SK-N-SH (cell line): Measurements from ENCODE around the gene DTNBP1. TPM values are rescaled to one million over a fixed set of nuclear protein-coding genes. Genes with fewer than 3 reads are reported as not detected.

ENCODE experiments used
- CTCF ChIA-PET: fragments of 300-600, 350-600 bp; formaldehyde crosslinking; extraction: SDS; loops from one replicate; lab custom pipeline; 2021; lab: Yijun Ruan, JAX
- POLR2A ChIA-PET: fragments of 350-600 bp; sonication (Branson Sonifier 250); formaldehyde crosslinking; extraction: SDS; loops from one replicate; lab custom pipeline; 2020; ENCODE audit warnings: antibody characterized with exemption, inconsistent platforms; lab: Yijun Ruan, JAX
- DNase-seq: peaks from one replicate; pipeline ENCODE4 v3.0.0; 2012
- H2AFZ ChIP-seq: fragments of 200-600 bp; sonication (generic); 2 replicates; pipeline ENCODE4 v1.8.1; 2016; ENCODE audit warnings: antibody characterized with exemption, mild to moderate bottlenecking, low read depth
- H3F3A ChIP-seq: fragments of 200-600 bp; sonication (generic); replicated peaks from 2 replicates; pipeline ENCODE3; 2016; ENCODE audit warnings: antibody characterized with exemption, mild to moderate bottlenecking; ENCODE audit not compliant: insufficient read depth
- H3K27ac ChIP-seq, 2 experiments: fragments of 200-500 bp in 1 of 2; fragments of 200-600 bp in 1 of 2; sonication (Bioruptor generic) in 1 of 2; sonication (generic), shearing (Covaris generic) in 1 of 2; 2 replicates each; pipeline versions ENCODE4 v1.5.1 to v1.6.1; 2014 to 2016; ENCODE audit warnings: low read depth in 2 of 2, inconsistent platforms in 1 of 2, low read length in 1 of 2, mild to moderate bottlenecking in 1 of 2, mixed read lengths in 1 of 2
- H3K27me3 ChIP-seq: fragments of 200-600 bp; sonication (generic), shearing (Covaris generic); 2 replicates; pipeline ENCODE4 v1.6.1; 2016; ENCODE audit warnings: mixed run types; ENCODE audit not compliant: insufficient read depth
- H3K36me3 ChIP-seq, 2 experiments: fragments of 200-500 bp in 1 of 2; fragments of 200-600 bp in 1 of 2; sonication (Bioruptor generic) in 1 of 2; sonication (generic) in 1 of 2; replicated peaks in 1 of 2; 2 replicates each; pipeline versions ENCODE3 to v1.5.1; 2014 to 2016; ENCODE audit warnings: low read length in 1 of 2, mild to moderate bottlenecking in 1 of 2; ENCODE audit not compliant: insufficient read depth in 2 of 2, control insufficient read depth in 1 of 2
- H3K4me1 ChIP-seq, 2 experiments: fragments of 200-500 bp in 1 of 2; fragments of 200-600 bp in 1 of 2; sonication (Bioruptor generic) in 1 of 2; sonication (generic), shearing (Covaris generic) in 1 of 2; 2 replicates each; pipeline versions ENCODE4 v1.5.1 to v1.6.1; 2014 to 2016; ENCODE audit warnings: low read depth in 1 of 2, low read length in 1 of 2, mixed run types in 1 of 2; ENCODE audit not compliant: insufficient read depth in 2 of 2, control insufficient read depth in 1 of 2
- H3K4me2 ChIP-seq: fragments of 200-600 bp; sonication (generic), shearing (Covaris generic); 2 replicates; pipeline ENCODE4 v1.6.1; 2017; ENCODE audit warnings: mixed run types
- H3K4me3 ChIP-seq, 2 experiments: fragments of 200-500 bp in 1 of 2; fragments of 200-600 bp in 1 of 2; sonication (Bioruptor generic) in 1 of 2; sonication (generic), shearing (Covaris generic) in 1 of 2; 2 replicates each; pipeline versions ENCODE4 v1.5.1 to v1.8.1; 2014 to 2016; ENCODE audit warnings: low read depth in 2 of 2, inconsistent platforms in 1 of 2, low read length in 1 of 2, mild to moderate bottlenecking in 1 of 2, mixed read lengths in 1 of 2, moderate library complexity in 1 of 2
- H3K79me2 ChIP-seq: fragments of 200-600 bp; sonication (generic); 2 replicates; pipeline ENCODE4 v1.8.1; 2017; ENCODE audit warnings: mild to moderate bottlenecking; ENCODE audit not compliant: insufficient read depth
- H3K9ac ChIP-seq: fragments of 200-600 bp; sonication (generic); 2 replicates; pipeline ENCODE4 v1.6.1; 2017; ENCODE audit warnings: mixed run types
- H3K9me2 ChIP-seq: fragments of 200-600 bp; sonication (generic); 2 replicates; pipeline ENCODE4 v1.6.1; 2017; ENCODE audit warnings: mixed run types
- H3K9me3 ChIP-seq: fragments of 200-600 bp; sonication (generic); 2 replicates; pipeline ENCODE4 v1.6.1; 2017; ENCODE audit warnings: mixed run types, mild to moderate bottlenecking, moderate library complexity
- H4K20me1 ChIP-seq: fragments of 200-600 bp; sonication (generic); 2 replicates; pipeline ENCODE4 v1.6.1; 2017; ENCODE audit warnings: mild to moderate bottlenecking, mixed run types; ENCODE audit not compliant: insufficient read depth
- CHD2 ChIP-seq: fragments of 150-350 bp; IDR thresholded peaks from 2 replicates; pipeline ENCODE4 v1.6.1; 2018; ENCODE audit warnings: low read length; ENCODE audit not compliant: partially characterized antibody
- EZH2phosphoT487 ChIP-seq: fragments of 200-600 bp; sonication (generic); IDR thresholded peaks from 2 replicates; pipeline ENCODE4 v1.6.1; 2017; ENCODE audit warnings: low read depth, mixed run types, mild to moderate bottlenecking, antibody characterized with exemption, moderate library complexity, borderline replicate concordance
- GABPA ChIP-seq: IDR thresholded peaks from 2 replicates; pipeline ENCODE4 v1.4.0; 2012; ENCODE audit warnings: low read depth, mild to moderate bottlenecking
- GATA2 ChIP-seq: sonication (generic); formaldehyde crosslinking; IDR thresholded peaks from 2 replicates; pipeline ENCODE4 v1.5.0; 2020; ENCODE audit warnings: mild to moderate bottlenecking, missing genetic modification reagents
- SMC3 ChIP-seq: IDR thresholded peaks from 2 replicates; pipeline ENCODE4 v1.6.1; 2012; ENCODE audit warnings: low read depth, low read length, improper control_type of control experiment
- TEAD4 ChIP-seq: IDR thresholded peaks from 2 replicates; pipeline ENCODE4 v1.4.0; 2012; ENCODE audit warnings: mild to moderate bottlenecking, borderline replicate concordance; ENCODE audit not compliant: insufficient read depth
- USF1 ChIP-seq: IDR thresholded peaks from 2 replicates; pipeline ENCODE4 v1.4.0; 2012; ENCODE audit warnings: low read depth, borderline replicate concordance
- WGBS: methylation state at CpG from one replicate; pipeline ENCODE4 v1.1.6; 2017; ENCODE audit warnings: low lambda C conversion rate; 5-methylcytosine and 5-hydroxymethylcytosine counted together
- polyA plus RNA-seq, 3 experiments: library from polyadenylated mRNA; depleted of rRNA; stranded (reverse); fragments of >200 nt; gene quantifications; 2 replicates each; pipeline ENCODE4 v1.2.3, GENCODE V29; 2012
- TF ChIP-seq, protein P1 (sequence below): IDR thresholded peaks from 2 replicates; pipeline ENCODE4 v1.4.0; 2012; ENCODE audit warnings: low read depth
- TF ChIP-seq, protein P2 (sequence below): IDR thresholded peaks from 2 replicates; pipeline ENCODE4 v1.4.0; 2012; ENCODE audit warnings: low read depth, borderline replicate concordance
- TF ChIP-seq, protein P3 (sequence below): IDR thresholded peaks from 2 replicates; pipeline ENCODE4 v1.6.1; 2012; ENCODE audit warnings: mild to moderate bottlenecking, low read depth, low read length, moderate library complexity

DTNBP1 gene
- polyA plus RNA-seq, 1 of the 3 experiments (the other 2 are of a cell fraction) = 19.7 TPM

DNA sequence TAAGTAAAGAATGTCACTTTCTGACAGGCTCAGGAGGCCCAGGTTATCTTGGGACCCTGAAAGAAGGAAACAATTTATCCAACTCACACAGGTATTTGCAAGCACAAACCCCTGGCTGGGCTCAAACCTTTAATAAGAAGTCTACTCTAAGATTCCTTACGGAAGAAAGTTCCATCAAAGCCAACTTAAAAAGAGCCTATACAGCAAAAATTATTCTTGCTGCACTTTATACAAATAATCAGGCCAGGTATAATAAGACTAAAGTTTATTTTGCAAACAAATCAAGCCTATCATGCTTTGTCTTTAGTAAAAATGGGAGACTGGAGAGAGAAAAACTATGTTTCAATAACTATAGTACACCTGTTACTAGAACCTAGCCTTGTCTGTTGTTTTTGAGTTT, 102.1 kb downstream of the DTNBP1 start:
- Histone ChIP-seq H3K4me3 (no peak overlapping the region), H3K9ac (no peak overlapping the region), H2AFZ (no peak overlapping the region), H3K27ac (no peak overlapping the region), H3K9me2 (no peaks in the 10 kb centered on the region), H3K4me1 (peaks cover 0 to 5% of the 10 kb centered on the region in 2 experiments; a peak in 1 of 4 replicates), H3F3A (no peaks in the 10 kb centered on the region), H3K79me2 (no peaks in the 10 kb centered on the region), H3K9me3 (no peaks in the 10 kb centered on the region), H4K20me1 (no peaks in the 10 kb centered on the region), H3K27me3 (no peaks in the 10 kb centered on the region), H3K4me2 (no peak overlapping the region), H3K36me3 (no peaks in the 10 kb centered on the region)
- 100% methylated on average over 1 of the region's 1 CpG for WGBS
- ChIA-PET POLR2A (no interaction called here), CTCF (no interaction called here)
- TF ChIP-seq USF1 (no peak), CHD2 (no peak)
- DNase-seq = no peak

DNA sequence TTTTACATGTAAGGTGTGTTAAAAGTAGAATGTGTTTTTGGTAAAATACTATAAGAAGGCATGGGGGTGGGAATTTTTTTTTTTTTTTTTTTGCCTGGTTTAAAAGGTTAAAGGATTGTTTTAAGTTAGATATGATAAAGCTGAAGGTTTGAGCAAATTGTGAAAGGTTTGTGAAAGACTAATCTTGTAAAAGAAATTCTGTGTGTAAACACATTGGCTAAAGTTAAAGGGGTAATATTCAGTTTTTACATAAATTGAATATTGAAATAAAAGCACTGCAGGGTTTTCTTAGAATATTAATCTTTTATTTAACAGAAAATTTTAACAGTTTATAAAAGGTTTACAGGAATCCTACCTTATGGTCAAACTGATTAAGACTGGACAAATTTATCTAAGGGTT, 105.7 kb downstream of the DTNBP1 start:
- Histone ChIP-seq H3K9ac (no peak overlapping the region), H2AFZ (no peak overlapping the region), H3K27ac (no peak overlapping the region), H3K4me1 (peaks cover 0 to 5% of the 10 kb centered on the region in 2 experiments; a peak in 2 of 4 replicates), H3K27me3 (no peaks in the 10 kb centered on the region), H3K4me3 (no peak overlapping the region), H3K79me2 (no peaks in the 10 kb centered on the region), H3F3A (no peaks in the 10 kb centered on the region), H3K36me3 (no peaks in the 10 kb centered on the region), H3K4me2 (no peak overlapping the region), H3K9me3 (no peaks in the 10 kb centered on the region), H3K9me2 (no peaks in the 10 kb centered on the region), H4K20me1 (no peaks in the 10 kb centered on the region)
- no peak for DNase-seq
- CTCF ChIA-PET = no interaction called here
- no peak for TF ChIP-seq TEAD4
- TF ChIP-seq GABPA = no peak
- TF ChIP-seq, protein P1, sequence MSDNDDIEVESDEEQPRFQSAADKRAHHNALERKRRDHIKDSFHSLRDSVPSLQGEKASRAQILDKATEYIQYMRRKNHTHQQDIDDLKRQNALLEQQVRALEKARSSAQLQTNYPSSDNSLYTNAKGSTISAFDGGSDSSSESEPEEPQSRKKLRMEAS = no peak
- no peak for TF ChIP-seq GATA2 (CRISPR knock-in tag)
- TF ChIP-seq EZH2phosphoT487 = no peak
- TF ChIP-seq SMC3 = no peak
- TF ChIP-seq, protein P2, sequence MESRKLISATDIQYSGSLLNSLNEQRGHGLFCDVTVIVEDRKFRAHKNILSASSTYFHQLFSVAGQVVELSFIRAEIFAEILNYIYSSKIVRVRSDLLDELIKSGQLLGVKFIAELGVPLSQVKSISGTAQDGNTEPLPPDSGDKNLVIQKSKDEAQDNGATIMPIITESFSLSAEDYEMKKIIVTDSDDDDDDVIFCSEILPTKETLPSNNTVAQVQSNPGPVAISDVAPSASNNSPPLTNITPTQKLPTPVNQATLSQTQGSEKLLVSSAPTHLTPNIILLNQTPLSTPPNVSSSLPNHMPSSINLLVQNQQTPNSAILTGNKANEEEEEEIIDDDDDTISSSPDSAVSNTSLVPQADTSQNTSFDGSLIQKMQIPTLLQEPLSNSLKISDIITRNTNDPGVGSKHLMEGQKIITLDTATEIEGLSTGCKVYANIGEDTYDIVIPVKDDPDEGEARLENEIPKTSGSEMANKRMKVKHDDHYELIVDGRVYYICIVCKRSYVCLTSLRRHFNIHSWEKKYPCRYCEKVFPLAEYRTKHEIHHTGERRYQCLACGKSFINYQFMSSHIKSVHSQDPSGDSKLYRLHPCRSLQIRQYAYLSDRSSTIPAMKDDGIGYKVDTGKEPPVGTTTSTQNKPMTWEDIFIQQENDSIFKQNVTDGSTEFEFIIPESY = no peak
- TF ChIP-seq, protein P3, sequence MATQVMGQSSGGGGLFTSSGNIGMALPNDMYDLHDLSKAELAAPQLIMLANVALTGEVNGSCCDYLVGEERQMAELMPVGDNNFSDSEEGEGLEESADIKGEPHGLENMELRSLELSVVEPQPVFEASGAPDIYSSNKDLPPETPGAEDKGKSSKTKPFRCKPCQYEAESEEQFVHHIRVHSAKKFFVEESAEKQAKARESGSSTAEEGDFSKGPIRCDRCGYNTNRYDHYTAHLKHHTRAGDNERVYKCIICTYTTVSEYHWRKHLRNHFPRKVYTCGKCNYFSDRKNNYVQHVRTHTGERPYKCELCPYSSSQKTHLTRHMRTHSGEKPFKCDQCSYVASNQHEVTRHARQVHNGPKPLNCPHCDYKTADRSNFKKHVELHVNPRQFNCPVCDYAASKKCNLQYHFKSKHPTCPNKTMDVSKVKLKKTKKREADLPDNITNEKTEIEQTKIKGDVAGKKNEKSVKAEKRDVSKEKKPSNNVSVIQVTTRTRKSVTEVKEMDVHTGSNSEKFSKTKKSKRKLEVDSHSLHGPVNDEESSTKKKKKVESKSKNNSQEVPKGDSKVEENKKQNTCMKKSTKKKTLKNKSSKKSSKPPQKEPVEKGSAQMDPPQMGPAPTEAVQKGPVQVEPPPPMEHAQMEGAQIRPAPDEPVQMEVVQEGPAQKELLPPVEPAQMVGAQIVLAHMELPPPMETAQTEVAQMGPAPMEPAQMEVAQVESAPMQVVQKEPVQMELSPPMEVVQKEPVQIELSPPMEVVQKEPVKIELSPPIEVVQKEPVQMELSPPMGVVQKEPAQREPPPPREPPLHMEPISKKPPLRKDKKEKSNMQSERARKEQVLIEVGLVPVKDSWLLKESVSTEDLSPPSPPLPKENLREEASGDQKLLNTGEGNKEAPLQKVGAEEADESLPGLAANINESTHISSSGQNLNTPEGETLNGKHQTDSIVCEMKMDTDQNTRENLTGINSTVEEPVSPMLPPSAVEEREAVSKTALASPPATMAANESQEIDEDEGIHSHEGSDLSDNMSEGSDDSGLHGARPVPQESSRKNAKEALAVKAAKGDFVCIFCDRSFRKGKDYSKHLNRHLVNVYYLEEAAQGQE = no peak
- POLR2A ChIA-PET = no interaction called here
